Measurements from ENCODE around the gene AKR7A3. TPM values are rescaled to one million over a fixed set of nuclear protein-coding genes. Genes with fewer than 3 reads are reported as not detected.

Gene AKR7A3
- polyA plus RNA-seq, 1 of the 3 experiments (the other 2 are of a cell fraction), result 0.38 TPM

- TF ChIP-seq USF2 (IDR thresholded peaks at IDR 0.05; ENCODE audit: borderline replicate concordance, low read depth, low read length), result no peak
- no peak for TF ChIP-seq CTCF (IDR thresholded peaks at IDR 0.05)
- no peak for TF ChIP-seq SIN3A (IDR thresholded peaks at IDR 0.05; ENCODE audit: borderline replicate concordance, low read depth, low read length)
- no peak for TF ChIP-seq IRF3 (IDR thresholded peaks at IDR 0.05; ENCODE audit: low read depth, low read length)
- no peak for TF ChIP-seq TAF1 (IDR thresholded peaks at IDR 0.05; ENCODE audit: borderline replicate concordance, low read depth, low read length)
- no peak for TF ChIP-seq RXRA (IDR thresholded peaks at IDR 0.05; ENCODE audit: borderline replicate concordance, low read depth)
Observed at GRCh38 chr1:19317126-19317910, 28.7 kb upstream of the AKR7A3 start (continued).

- CTCF ChIA-PET, result no interaction called here
- POLR2A ChIA-PET, result no interaction called here
- peaks cover 0 to 11% of the 10 kb centered on the region in 2 experiments for H3K36me3 ChIP-seq (replicated peaks in 1 of 2; ENCODE audit: control insufficient read depth in 1 of 2, insufficient read depth in 2 of 2, low read length in 1 of 2)
- H2AFZ ChIP-seq (ENCODE audit: low read depth), result no peak overlapping the region
- no peaks in the 10 kb centered on the region for H3K27me3 ChIP-seq (ENCODE audit: insufficient read depth)
- H3K4me2 ChIP-seq, result peak overlapping the region; percentile 2; the same call in 1 of the 2 replicates
- WGBS (ENCODE audit: low lambda C conversion rate), result 63% methylated on average over 11 of the region's 17 CpGs
- H3K9me3 ChIP-seq, result no peaks in the 10 kb centered on the region
- no peaks in the 10 kb centered on the region for H3K9me2 ChIP-seq
- H4K20me1 ChIP-seq (ENCODE audit: insufficient read depth), result peaks cover 6% of the 10 kb centered on the region; the same call in 1 of the 2 replicates
- TF ChIP-seq USF1 (IDR thresholded peaks at IDR 0.05; ENCODE audit: borderline replicate concordance, low read depth) (no peak), PBX3 (IDR thresholded peaks at IDR 0.05) (no peak), SIN3A (IDR thresholded peaks at IDR 0.05; ENCODE audit: borderline replicate concordance, low read depth, low read length) (no peak), ZBTB33 (IDR thresholded peaks at IDR 0.05; ENCODE audit: borderline replicate concordance, low read depth) (no peak), FOXJ3 (CRISPR knock-in tag; IDR thresholded peaks at IDR 0.05) (no peak), CHD2 (IDR thresholded peaks at IDR 0.05; ENCODE audit: low read length, partially characterized antibody) (no peak), MEF2A (IDR thresholded peaks at IDR 0.05; ENCODE audit: borderline replicate concordance, low read depth) (no peak), POLR2AphosphoS5 (IDR thresholded peaks at IDR 0.05; ENCODE audit: low read depth, low read length) (no peak), NFIC (IDR thresholded peaks at IDR 0.05; ENCODE audit: borderline replicate concordance) (no peak)
- no peak overlapping the region for H3K4me3 ChIP-seq (ENCODE audit: low read depth in 2 of 2, low read length in 1 of 2)
- no peak for DNase-seq
- H3F3A ChIP-seq (replicated peaks; ENCODE audit: insufficient read depth), result no peaks in the 10 kb centered on the region
- peaks cover 5 to 25% of the 10 kb centered on the region in 2 experiments; a peak in 1 of 4 replicates for H3K4me1 ChIP-seq (ENCODE audit: control insufficient read depth in 1 of 2, insufficient read depth in 2 of 2, low read depth in 1 of 2, low read length in 1 of 2)
- no peak overlapping the region for H3K27ac ChIP-seq (ENCODE audit: low read depth in 2 of 2, low read length in 1 of 2)
- peaks cover 61% of the 10 kb centered on the region for H3K79me2 ChIP-seq (ENCODE audit: insufficient read depth)
- H3K9ac ChIP-seq, result no peak overlapping the region
Observed at GRCh38 chr1:19315378-19316198, 27.0 kb upstream of the AKR7A3 start.
